GM21381 (cell line): Measurements from ENCODE around the gene ALDH3B1.

Source experiments
- ATAC-seq: cut with Tn5 transposase; IDR thresholded peaks from one replicate; pipeline ENCODE4 v1.9.1; 2021; ENCODE audit warnings: mild to moderate bottlenecking, moderate library complexity; ENCODE audit not compliant: unreplicated experiment

ALDH3B1 gene

DNA sequence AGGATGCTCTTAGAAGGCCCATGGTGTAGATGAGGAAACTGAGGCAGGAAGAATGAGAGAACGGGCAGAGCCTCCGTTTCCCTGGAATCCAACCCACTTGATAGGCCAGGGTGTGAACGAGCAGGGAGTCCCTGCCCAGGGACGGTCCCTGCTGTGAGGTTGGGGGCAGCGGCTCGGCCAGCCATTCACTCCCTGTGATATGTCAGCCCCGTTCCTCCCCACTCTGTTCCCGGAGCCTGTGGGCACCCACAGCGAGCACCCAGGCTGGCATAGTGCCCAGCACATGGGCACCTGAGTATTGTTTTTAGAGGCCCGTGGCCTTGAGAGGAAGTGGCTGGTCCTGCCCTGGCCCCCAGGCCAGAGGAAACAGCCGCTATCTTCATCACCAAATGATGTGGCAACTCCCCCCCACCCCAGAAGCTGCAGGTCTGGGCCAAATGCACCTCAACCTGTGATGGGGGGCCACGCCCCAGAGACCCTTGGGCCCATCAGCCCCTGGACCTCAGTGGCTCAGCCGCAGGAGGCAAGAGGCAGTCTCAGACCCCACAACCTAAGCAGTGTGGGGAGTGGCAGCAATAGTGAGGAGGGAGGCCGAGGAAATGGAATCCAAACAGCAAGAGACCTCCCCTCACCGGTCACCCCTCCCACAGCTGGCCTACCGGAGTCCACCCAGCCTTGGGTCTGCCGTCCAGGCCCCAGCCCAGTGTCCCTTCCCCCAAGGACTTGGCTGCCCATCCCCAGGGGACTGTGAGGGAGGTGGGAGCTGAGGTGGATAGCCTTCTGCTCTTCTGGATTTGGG is 2.1 kb downstream of the ALDH3B1 start:
- no peak for ATAC-seq

GRCh38 chr11:68012843-68013610 is 2.9 kb downstream of the ALDH3B1 start:
- ATAC-seq: no peak

DNA sequence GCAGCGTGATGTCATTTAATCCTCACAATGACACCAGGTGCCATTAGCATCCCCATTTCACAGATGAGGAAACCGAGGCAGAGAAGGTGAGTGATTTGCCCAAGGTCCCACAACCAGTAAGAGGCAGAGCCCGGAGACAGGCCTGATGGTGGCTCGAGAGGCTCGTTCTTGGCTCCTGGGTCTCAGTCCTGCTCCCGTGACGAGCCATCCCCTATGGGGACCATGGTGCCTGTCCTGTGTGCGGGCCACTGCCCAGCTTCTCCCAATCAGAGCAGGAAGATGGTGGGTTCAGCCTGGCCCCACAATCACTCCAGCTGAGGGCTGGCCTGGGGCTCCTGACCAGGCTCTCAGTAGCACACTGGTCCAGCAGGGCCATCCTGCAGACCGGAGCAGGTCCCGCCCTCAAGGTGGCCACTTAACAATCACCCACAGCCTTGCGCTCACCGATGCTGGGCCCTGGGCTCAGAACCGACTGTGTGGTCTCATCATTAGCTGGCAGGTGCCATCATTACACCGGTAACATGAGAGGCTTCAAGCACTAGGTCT is 3.6 kb downstream of the ALDH3B1 start:
- ATAC-seq: no peak

DNA sequence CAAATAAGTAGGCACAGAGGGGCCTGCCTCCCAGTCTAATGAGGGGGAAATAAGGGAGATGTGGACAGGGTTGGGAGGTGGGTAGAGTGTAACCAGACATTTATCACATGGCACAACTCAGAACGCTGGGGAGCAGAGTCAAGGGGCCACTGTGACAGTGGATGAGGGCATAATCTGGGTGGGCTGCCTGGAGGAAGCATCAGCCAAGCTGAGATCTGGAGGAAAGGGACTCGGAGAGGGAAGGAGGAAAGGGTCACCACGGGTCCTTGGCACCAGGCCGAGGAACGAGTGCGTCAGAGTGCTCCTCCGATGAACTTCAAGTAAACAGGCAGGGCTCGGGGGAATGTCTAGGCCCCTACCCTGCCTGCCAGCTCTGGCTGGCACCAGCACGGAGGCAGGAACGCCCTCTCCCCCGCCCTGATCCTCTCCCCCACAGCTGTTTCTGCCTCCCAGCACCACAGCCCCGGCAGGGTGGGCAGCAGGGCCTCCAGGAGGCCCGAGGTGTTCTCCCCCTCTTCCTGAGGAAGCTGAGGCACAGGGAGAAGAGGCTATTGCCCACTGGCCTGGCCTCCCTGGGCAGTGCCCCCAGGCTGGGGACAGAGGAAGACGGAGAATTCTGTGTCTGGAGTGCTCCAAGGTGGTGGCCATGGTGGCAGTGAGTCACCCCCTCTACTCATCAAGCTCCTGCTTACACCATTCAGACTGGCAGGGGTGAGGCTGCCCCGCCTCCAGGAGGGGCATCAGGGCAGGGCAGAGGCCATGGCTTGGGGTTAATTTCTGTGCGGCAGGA is 4.2 kb downstream of the ALDH3B1 start:
- ATAC-seq: no peak

- ATAC-seq: no peak
Observed at GRCh38 chr11:68014947-68015447, 4.9 kb downstream of the ALDH3B1 start.

DNA sequence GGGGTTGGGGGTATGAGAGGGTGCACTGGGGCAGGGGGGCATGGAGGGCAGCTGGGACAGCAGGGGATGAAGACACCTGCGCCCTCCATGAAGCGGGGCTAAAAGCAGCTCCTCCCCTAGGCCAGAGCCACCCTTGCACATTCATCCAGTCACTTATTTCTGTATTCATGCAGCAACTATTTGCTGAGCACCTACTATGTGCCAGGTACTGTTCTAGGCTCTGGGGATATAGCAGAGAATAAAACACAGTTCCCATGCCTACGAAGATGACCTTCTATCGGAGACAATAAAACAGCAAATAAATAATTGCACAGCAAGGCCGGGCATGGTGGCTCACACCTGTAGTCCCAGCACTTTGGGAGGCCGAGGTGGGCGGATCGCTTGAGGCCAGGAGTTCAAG is 5.3 kb downstream of the ALDH3B1 start:
- ATAC-seq: no peak

- ATAC-seq: no peak
Observed at GRCh38 chr11:68016161-68016903, 6.2 kb downstream of the ALDH3B1 start.

GRCh38 chr11:68016904-68017817 is 7.0 kb downstream of the ALDH3B1 start:
- ATAC-seq: no peak

DNA sequence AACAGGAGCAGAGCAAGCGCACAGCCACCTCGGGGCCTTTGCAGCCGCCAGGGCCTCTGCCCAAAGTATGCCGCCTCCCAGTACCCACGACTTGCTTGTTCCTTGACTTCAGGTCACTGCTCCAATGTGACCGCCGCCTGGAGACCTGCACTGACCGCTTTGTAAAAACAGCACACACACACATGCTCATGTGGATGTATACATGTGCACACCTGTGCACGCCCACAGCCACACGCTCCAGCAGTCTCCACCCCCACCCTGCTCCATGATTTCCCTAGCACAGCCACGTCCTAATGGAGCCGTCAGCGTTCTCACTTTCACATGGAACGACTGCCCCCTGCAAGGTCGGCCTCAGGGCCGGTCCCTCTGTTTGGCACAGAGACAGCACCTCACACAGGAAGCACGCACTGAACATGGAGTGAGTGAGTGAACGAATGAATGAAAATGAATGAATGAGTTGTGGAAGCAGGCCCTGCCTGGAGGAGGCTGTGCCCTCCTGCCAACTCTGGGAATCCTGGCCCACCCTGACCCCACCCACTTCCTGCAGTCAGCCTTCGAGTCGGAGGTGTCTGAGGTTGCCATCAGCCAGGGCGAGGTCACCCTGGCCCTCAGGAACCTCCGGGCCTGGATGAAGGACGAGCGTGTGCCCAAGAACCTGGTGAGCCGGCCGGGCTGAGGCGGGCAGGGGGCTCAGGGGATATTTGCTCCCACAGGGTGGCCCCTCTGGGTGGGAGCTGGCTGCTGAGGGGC is 8.0 kb downstream of the ALDH3B1 start:
- ATAC-seq: no peak

DNA sequence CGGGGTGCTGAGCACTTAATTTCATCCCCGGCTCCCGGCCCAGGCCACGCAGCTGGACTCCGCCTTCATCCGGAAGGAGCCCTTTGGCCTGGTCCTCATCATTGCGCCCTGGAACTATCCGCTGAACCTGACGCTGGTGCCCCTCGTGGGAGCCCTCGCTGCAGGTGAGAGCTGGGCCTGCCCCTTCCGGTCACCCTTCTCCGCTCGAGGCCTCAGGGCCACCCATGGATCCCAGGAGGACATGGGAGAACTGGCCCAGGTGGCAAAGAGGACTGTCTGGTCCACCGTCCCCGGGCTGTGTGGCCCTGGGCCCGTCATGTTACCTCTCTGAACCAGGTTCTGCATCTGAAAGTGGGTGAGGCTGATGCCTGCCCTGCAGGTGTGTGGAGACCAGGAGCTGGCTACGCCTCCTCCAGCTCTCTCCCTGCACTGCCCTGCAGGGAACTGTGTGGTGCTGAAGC is 8.6 kb downstream of the ALDH3B1 start:
- no peak for ATAC-seq

DNA sequence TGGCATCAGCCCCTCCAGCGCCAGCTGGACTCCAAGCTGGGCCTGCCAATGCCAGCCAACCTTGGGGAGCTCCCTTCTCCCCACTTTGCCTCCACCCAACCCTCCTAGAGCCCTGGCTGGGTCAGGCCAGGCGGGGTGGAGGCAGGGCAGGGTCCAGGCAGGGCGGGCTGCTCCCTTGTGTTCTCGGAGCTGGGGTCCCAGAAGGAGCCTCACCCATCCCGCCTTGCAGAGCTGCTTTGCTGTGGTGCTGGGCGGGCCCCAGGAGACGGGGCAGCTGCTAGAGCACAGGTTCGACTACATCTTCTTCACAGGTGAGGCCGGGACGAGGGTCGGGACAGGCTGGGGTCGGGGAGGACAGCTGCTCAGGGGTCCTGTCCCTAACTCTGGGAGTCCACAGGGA is 9.4 kb downstream of the ALDH3B1 start:
- ATAC-seq: no peak

- no peak for ATAC-seq
Observed at GRCh38 chr11:68020575-68020974, 10.4 kb downstream of the ALDH3B1 start.

- no peak for ATAC-seq
Observed at GRCh38 chr11:68021167-68021787, 11.2 kb downstream of the ALDH3B1 start.

DNA sequence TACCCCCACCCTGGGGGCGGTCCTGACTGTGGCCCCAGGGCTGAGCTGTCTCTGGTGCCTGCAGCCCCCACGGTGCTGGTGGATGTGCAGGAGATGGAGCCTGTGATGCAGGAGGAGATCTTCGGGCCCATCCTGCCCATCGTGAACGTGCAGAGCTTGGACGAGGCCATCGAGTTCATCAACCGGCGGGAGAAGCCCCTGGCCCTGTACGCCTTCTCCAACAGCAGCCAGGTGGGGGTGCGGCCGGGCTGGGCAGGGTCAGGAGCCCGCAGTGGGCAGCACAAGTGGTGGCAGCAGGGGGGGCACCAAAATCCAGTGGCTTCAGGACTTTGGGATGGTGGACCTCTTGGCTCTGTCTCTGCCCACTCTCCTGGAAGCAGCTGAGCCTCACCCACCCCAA is 12.4 kb downstream of the ALDH3B1 start:
- no peak for ATAC-seq

DNA sequence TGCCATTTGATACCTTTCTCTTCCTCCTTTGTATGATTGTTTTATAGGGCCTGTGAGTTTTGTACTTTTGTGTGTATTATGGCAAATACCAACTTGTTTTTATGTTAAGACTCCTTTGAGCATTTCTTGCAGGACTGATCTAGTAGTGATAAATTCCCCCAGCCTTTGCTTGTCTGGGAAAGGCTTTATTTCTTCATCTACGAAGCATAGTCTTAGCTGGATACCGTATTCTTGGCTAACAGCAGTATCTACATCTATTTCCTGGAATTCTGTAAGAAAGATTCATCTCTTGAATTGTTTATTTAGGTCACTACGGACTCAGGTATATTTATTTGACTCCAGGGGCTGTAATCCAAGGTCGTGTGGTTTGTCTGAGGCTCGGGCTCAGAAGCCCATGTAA is 14.4 kb downstream of the ALDH3B1 start:
- no peak for ATAC-seq

DNA sequence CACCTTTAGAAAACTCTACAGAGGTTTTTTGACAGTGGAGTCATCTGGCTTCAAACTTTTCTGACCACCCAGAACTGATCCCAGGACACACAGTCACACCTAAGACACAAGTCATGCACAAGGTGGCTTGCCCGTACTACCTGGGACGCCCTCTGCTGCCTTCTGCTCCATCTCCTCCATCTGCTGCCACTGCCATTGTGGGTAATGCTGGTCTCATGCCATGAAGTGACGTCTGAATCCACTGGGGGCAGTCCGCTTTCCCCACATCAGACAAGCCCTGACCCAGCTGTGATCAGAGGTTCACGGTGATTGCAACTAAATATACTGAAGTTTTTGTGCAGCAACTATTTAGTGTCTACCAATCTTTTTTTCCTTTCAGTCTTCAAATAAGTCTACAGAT is 14.9 kb downstream of the ALDH3B1 start:
- ATAC-seq: no peak

GRCh38 chr11:68026391-68027105 is 16.4 kb downstream of the ALDH3B1 start:
- no peak for ATAC-seq
